HTERT RPE-1 (cell line): ENCODE results near the gene PHACTR2.

ENCODE experiments used
- in situ Hi-C: fragments of 300-500 bp; cut with MboI; formaldehyde crosslinking; loops from 4 replicates; pipeline ENCODE4 v1.14.3; 2020; ENCODE audit warnings: low sequenced_read_pairs

The PHACTR2 gene

DNA sequence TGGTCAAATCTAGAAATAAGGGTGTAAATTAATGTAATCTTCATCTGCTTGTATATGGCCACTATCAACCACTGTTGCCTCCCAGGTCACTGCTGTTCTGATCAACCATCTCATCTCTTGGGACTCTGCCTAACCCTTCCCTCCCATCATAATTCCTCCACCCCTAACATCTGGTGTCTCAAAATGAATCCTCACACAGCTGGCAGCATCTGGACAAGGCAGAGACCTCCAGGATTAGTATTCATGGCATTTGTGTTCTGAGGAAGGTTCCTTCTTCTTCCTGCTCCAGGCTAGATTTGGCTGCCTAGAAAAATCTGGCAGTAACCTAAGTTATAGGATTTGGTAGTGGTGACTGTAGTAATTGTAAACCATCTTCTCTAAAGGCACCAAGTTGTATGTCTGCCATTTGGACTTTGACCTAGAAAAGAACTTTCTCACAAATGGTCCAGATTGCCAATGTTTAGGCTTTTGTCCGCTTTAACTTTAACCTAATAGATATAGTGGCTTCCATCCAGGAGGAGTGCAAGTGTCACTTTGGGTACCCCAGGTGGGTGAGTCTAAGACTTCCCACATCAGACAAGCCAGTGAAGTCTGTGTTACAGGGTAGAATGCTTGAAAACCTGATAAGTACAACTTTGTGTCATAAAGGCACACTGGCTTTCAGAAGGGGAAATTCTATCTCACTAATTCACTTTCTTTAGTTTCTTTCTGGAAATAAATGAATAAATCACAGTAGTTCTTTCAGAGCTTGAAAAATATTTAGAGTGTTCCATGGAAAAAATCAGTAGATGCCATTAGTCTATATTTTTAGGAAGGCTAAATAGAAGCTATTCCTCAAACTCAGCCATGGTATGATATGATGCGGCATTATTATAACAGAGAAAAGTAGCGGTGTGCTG, 3.0 kb upstream of the PHACTR2 start:
- in situ Hi-C loops, result no loop called here

DNA sequence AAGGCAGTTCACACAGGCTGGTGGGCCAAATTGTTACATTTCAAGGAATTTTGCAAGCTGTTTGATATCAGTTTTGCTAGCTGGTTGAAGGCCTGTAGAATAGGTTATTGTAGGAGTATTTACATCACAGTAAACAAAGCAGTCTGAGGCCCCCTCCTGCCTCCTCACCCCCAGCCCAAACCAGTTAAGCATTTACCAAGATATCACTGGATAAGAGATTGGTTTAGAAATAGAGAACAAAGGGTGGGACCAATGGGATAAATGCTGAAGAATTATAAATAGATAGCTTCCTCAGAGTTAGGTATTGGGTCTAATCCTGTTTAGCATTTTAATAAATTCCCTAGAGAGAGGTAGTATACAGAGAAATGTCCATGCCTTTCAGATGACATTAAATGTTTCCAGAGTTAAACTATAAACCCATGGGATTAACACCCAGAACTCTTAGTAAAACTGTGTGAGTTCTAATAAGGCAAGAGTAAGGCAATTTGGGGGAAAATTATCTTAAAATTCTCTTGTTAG, 2.3 kb upstream of the PHACTR2 start:
- in situ Hi-C loops, result no loop called here

DNA sequence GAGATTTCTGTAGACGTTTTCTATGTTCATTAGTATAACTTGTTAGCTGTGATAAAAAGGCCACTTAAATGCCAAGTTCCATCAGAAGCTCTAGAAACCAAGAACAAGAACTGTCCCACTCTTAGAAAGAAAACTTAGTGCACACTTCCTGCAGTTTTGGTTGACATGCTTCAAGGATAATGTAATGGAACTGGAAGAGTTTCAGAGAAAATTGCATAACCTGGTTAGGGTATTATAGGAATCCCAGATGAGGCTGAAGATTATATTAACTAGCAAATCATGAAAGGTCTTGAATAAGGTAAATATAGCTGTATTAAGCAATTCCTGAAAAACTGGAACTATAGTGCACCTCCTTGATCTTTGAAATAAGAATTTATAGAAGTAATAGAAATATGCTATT, 1.8 kb upstream of the PHACTR2 start:
- in situ Hi-C loops, result no loop called here

DNA sequence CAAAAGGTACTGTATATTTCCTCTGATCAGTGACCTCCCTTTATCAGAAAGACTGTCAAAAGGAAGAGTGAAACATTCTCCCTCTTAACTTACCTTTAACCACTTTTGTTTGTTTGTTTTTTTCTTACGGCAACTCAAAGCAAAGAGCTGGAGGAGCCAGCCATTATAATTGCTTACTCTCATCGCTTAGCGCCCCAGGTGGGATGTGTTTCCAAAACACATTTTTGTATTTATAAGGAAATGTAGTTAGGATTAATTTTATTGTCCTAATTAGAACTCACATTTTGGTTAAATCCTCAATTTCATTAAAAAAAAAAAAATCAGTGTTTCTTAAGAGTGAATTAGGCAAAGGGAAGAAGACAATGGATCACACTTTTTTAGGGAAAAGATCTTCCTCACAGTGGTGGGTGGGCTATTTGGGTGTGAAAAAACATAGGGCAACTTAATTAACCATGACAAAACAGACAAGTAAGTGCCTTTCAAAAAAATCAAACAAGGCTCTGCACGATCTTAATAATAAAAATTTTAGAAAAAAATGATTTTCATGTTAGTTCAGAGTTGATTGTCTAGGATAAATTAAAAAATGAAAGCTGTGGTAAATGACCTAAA, 1.2 kb upstream of the PHACTR2 start:
- in situ Hi-C loops, result no loop called here

DNA sequence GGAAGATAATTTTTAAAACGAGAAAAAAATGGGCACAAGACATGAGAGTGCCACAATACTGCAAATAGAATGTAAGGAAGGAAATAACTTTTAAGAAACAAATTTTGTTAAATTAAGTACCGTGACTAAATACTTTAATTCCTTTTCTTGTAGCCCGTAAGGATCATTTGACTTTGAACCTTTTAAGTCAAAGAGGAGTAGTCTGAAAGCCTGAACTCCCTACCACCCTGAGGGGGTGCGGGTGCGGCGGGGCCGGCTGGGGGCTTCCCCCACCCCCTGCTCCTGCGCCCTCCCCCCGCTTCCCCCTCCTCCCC, 231 bp upstream of the PHACTR2 start:
- in situ Hi-C loops, result no loop called here

DNA sequence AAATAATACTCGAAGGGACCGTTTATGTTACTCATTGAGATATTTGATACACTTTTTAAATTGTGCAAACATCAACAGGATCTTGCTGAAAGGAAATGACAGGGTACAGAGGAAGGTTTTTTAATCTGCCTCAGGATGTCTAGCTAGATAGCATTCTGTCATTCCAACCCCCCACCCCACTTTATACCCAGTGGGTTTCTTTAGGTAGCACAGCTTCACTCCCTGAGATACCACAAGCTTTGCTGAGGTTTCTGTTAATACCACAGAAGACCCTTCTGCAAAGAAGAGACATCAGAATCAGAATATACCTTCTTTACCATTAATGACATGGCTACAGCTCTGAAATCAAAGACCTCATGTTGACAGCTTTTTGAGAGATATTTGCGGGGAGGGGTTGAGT, 1.3 kb downstream of the PHACTR2 start:
- in situ Hi-C loops, result no loop called here

DNA sequence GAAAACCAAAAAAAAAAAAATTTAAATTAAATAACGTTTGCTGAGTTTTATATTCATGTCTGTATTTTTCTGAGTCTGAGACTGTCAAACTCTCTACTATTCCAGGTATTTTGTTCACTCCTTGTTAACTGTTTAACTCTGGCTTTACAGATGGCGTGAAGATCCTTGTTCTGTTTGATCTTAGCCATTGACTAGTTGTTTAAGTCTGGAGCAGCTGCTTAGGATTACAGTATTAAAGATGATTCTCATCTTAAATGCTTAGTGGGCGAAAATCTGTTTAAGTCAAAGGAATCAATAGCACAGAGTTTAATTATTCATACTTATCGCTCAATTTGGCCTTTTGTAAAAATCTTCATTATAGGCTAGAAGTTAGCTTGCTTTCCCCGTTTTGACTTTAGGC, 2.4 kb downstream of the PHACTR2 start:
- in situ Hi-C loops, result no loop called here

DNA sequence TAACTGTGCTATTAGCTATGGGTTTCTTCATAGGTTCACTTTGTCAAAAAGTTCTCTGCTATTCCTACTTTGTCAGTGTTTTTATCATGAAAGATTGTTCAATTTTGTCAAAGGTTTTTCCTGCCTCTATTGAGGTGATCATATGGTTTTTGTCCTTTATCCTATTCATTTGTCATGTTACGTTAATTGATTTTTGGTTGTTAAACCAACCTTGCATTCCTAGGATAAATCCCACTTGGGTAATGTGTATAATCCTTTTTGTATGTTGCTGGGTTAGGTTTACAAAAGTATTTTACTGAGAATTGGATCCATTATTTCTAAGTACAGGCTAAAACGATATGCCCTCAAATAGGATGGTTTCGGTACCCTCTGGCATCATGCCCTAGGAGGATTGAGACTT, 5.0 kb downstream of the PHACTR2 start:
- in situ Hi-C loops, result no loop called here

DNA sequence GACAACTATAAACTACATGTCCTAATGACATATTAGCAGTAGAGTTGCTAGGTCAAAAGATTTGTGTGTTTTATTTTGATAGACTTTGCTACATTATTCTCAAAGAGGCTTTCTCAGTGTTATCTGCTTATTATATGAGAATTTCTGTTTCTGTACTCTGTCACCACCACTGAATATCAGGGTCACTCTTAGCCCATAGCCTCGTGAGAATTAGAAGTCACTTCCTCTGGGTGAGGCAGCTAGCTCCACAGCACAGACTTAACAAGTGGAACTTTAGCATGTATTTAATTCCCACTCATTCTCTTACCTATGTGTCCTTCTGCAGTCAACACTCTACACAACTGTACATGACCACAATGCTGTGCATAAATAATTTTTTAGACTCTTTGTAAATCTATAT, 6.7 kb downstream of the PHACTR2 start:
- in situ Hi-C loops, result no loop called here

DNA sequence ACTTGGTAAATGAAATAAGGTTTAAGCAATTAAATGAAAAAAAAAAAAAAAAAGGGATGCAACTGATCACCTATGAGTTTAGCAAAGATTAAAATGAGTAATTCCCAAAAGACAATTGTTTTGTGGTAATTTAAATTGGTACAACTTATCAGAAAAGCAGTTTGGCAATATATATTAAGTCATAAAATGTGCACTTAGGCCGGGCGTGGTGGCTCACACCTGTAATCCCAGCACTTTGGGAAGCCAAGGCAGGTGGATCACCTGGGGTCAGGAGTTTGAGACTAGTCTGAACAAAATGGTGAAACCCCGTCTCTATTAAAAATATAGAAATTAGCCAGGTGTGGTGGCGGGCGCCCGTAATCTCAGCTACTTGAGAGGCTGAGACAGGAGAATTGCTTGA, 7.9 kb downstream of the PHACTR2 start:
- in situ Hi-C loops, result no loop called here

DNA sequence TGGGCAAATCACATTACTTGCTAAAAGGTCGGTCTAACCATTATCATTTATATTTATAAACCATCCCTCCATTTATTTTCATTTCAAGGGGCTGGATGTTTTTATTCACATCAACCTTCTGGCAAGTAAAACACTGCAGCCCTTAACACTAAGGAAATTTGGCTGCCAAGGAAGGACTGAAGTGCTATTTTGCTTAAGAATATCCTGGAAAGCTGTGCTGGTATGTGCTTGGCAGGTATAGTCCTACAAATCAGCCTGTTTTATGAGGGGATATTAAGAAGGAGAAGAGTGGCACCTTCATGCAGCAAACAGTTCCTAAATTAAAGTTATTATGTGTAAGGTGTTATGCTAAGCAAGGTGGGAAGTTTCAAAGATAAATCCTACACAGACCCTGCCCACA, 9.8 kb downstream of the PHACTR2 start:
- in situ Hi-C loops, result no loop called here

DNA sequence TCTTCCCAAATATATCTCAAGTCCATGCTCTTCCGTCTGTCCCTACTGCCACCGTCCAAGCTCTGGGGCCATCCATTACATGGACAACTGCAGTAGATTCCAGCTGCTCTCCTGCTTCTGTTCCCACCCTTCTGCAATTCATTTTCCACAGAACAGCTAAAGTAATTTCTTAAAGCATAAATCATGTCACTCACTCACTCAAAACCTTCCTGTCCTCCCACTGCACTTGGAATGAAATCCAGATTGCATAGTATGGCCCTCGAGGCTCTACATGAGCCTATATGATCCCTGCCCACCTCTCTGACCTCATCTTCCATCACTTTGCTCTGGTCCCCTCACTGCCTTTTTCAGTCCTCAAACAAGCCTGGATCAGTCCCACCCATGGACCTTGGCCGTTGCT, 10.9 kb downstream of the PHACTR2 start:
- in situ Hi-C loops, result no loop called here

DNA sequence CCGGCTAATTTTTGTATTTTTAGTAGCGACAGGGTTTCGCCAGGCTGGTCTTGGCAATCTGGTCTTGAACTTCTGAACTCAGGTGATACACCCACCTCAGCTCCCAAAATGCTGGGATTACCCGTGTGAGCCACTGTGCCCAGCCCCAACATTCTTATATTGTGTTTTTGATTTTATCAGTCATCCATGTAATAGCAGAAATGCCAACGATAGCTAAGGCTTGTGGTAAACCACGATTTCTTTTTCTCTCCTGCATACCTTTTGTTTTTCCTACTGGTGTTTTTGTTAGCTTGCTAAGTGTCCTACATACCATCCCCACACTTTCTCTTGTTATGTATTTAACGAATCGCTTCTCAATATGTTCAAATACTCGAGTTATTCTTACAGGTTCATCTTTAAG, 12.1 kb downstream of the PHACTR2 start:
- in situ Hi-C loops, result no loop called here

DNA sequence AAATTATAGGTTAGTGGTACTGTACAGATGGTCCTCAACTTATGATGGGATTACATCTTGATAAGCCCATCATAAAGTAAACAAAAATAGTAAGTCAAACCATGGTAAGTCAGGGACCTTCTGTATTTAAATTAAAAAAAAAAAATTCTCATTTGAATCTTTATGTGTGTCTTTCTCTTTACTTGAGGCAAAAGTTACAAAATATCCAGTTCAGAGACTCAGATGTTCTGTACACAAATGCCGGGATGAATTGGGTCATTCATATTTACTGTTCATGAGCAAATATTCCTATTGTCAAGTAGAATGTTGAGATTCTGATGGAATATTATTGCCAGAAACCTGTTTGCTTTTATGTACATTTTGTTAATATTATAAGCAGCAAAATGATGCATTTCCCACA, 13.4 kb downstream of the PHACTR2 start:
- in situ Hi-C loops, result no loop called here

DNA sequence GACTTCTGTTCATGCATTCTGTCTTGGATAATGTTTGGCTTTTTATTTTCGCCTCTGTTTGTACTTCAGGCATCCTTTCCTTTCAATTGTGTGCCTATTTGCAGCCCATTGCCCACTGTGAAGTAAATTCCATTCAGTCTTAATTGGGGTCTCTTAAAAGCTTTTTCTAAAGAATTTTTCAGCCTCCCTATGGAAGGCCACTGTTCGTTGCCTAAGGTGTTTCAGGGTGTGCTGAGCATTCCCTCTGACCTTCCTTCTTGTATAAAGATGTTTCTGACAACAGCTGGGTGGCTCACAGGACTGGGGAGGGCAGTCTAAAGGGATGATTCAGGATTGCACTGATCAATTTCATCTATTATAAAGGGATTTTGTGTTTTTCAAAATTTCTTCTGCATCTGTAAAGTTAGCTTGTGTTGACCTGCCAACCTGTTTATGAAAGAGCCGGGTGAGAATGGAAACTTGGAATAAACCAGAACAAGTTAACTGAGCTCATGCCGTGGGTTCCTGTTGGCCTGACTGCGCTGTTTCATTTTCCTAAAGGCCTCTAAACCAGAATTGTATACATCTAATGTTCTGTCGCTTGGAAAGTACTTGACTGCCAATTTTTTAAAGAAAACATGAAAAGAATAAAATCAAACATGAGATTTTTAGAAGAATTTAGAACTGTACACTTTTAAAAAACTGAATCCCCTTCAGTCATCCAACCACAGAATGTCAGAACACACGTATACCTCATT, 14.3 kb downstream of the PHACTR2 start:
- in situ Hi-C loops, result no loop called here

DNA sequence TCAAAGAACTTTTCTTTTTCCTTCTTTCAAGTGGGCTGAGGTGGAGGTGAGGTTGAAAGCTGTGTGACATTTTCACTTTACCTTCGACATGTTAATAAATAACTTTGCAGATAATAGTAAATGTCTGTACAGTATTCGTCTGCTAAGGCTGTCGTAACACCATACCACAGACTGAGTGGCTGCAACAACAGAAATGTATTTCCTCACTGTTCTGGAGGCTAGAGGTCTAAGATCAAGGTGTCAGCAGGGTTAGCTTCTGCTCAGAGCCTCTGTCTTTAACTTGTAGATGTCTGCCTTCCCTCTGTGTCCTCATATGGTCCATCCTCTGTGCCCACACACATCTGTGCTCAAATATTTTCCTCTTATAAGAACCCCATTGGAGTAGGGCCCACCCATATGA, 14.9 kb downstream of the PHACTR2 start:
- in situ Hi-C loops, result no loop called here

DNA sequence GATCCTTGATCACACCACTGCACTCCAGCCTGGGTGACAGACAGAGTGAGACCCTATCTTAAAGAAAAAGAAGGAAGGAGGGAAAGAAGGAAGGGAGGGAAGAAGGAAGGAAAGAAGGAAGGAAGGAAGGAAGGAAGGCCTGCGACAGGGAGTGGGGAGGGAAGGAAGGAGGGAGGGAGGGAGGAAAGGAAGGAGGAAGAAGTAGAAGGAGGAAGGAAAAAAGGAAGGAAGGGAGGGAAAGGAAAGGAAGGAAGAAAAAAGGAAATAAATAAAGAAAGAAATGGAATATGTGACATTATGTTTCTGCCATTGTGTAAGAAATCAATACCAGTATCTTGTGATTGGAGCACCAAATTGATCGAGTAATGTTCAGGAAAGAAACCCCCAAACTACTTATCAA, 16.2 kb downstream of the PHACTR2 start:
- in situ Hi-C loops, result no loop called here

DNA sequence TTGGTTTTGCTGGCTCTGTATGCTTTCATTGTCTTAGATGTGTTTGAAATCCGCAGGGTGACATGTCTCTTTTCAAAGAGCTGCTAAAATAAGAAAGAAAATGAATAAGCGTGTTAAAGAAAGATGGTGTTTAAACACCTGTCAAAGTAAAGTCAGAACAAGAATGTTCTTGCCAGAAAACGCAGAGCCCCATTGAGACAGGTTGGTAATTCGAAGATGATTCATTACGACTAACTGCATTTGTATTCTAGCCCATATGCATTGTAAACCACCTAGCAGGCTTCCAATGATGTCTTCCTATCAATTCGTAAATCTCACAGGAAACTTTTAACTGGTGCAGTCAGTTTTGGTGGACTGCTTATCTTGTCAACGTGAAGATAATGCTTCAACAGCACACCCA, 16.8 kb downstream of the PHACTR2 start:
- in situ Hi-C loops, result no loop called here

DNA sequence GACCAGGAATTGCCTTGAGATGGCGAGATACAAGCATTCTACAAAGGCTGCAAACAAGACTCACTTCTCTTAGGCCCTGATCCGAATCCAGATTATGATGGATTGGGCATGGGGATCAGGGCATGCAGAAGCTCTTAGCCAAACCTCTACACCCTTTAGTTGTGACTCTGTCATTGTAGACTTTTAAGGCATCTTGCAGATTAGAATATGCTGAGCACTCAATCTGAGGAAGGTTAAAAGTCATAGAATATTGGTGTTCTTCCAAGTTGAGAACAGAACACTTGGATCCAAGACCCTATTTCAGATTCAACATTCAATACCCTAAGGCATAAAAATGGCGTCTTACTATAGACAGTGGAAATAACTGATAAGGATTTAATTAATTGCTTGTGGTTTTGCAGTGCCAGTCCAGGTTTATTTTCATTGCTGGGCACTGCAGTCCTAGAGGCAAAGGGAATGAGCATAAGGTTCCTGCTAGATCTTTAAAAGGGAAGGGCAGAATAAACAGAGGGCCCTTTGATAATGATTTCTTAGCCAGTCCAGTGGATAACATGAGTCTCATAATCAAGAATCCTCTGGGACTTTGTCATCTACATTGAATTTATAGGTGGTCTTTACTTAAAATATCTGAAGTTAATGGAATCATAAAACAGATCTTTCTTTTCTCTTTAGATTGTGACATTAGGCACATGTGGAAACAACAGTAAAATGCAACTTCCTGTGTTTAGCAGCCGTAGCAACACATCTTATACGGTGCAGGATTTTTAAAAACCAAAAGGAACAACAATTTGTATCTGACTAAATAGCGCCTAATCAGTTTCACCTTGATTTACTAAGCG, 17.6 kb downstream of the PHACTR2 start:
- in situ Hi-C loops, result no loop called here

DNA sequence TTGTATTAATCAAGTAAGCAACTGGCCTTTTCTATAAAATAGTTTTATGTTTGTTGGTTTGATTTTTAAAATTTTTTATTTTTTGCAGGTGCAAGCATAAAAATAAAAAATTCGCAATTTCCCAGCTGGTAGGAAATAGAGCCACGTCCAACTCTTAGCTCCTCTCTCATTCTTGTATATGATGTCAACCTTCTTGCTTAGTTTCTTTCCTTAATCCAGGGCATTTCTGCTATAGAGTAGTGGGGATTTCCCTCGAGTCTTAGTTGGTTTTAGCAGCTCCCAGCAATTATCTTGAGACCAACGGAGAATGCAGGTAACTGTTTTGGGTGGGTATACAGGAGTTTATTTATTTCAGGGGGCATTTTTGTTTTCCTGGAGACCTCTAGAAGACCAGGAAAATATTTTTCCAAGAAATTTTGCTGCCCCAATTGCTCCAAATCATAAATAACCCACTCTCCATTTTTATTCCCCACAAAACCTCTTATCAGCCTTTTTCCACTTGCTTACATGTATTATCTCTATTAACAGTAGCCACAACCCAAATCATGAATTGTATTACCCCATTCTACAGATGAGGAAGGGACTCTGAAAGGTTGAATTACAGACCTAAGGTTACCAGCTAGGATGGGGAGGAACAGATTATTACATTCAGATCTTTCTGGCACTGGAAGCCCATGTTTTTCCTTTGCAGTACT, 18.4 kb downstream of the PHACTR2 start:
- in situ Hi-C loops, result no loop called here

DNA sequence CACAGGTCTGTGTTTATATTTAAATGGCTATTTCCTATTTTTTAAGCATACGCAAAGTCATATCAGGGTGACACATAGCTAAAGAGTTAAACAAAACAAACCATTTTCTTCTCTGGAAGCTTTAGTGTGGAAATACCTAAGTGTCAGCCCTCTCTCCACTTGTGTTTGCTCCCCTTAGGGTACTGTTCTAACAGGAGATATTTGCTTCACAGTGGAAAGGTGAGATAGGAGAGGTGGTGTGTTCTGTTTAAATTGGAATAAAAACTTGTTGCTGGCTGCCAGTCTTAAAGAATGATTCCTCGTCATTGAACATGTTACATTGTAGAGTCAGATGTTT, 18.9 kb downstream of the PHACTR2 start:
- in situ Hi-C loops, result no loop called here
